Activated CD4-positive, CD25-positive, alpha-beta regulatory T cell treated with anti-CD3 and anti-CD28 coated beads, Interleukin-2, amount 50 U/mL, for 16 hours (primary cell): Measurements from ENCODE around the gene WASF2.
A peak's percentile ranks its signal among the peaks of the same experiment; 100 is the strongest.

Experiments used
- DNase-seq: peaks from one replicate; pipeline ENCODE4 v3.0.0-alpha.2; 2020; ENCODE audit warnings: low read depth, low spot score

Gene WASF2

GRCh38 chr1:27359822-27360158, 130.2 kb downstream of the WASF2 start:
- DNase-seq = no peak

GRCh38 chr1:27358928-27359313, 131.0 kb downstream of the WASF2 start:
- DNase-seq = no peak

GRCh38 chr1:27358038-27358927, 131.7 kb downstream of the WASF2 start:
- DNase-seq = no peak

DNA sequence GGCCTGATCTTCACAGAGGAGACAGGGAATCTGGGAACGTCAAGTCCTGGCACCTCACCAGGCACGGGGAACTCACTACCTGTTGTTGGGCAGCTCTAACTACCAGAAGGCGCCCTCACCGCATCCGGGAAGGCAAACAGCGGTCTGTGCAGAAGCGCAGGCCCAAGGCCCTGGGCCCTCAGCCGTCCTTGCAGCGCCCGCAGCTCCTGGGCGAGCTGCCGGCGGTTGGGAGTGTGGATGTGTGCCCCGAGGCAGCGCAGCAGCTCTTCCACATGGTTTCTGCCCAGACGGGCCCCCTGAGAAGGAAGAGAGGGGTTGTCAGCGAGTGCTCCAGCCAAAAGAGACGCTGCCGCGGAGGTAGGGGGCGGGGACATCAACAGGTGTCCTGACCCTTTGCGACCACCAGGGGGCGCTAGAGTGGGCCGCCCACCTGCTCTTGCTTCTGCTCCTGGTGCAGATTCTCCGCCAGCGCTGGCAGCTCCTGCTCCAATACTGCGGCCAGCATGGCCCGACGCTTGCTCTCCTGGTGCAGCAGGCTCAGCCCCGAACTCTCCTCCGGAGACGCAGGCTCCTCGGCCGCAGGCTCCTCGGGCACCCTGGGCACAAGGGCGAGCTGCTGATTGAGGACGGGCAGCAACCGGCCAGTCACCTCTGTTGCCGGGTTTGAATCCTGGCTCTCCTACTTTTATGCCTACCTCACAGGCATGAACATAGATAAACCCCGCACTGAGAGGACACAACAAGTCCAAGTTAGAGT, 132.5 kb downstream of the WASF2 start:
- DNase-seq = peak; percentile 70

- DNase-seq = no peak
Observed at GRCh38 chr1:27356619-27357280, 133.2 kb downstream of the WASF2 start.

GRCh38 chr1:27356277-27356618, 133.7 kb downstream of the WASF2 start:
- no peak for DNase-seq

DNA sequence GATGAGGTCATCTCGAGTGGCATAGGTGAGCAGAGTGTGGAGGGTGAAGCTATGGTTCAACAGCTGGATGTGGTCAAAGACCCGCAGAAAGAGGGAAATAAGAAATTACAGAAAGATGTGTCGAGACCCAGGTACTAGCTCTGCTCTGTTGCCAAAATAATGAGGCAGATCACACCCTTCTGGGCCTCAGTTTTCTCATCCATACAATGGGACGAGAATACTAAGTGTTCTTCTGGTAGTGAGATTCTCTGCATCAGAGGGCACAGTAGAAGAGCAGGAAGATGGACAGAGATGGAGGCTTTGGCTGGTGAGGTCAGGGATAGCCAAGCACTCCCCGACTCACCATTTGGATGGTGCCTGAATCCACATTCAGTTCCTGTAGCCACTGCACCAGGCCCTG, 134.3 kb downstream of the WASF2 start:
- no peak for DNase-seq
